Gastrocnemius medialis (tissue), 4 donors: ENCODE results near the gene KCNQ1.

Experiments used
- CTCF ChIP-seq, 5 experiments: fragments of 450-650 bp in 3 of 5; fragments of 200-600 bp in 2 of 5; sonication (generic) in 2 of 5; IDR thresholded peaks in 4 of 5; conservative IDR thresholded peaks in 1 of 5; 1 replicate in 4 of 5; 2 replicates in 1 of 5; pipeline ENCODE4 v1.5.1; 2016 to 2019; ENCODE audit warnings: antibody characterized with exemption in 5 of 5, mild to moderate bottlenecking in 3 of 5, moderate library complexity in 3 of 5
- POLR2A ChIP-seq, 2 donors: fragments of 450-650 bp; IDR thresholded peaks; one replicate each; pipeline ENCODE4 v1.6.1; 2017; ENCODE audit warnings: antibody characterized with exemption in 2 of 2, mild to moderate bottlenecking in 2 of 2, moderate library complexity in 2 of 2

- no peak for TF ChIP-seq CTCF (IDR thresholded peaks at IDR 0.05 in 4 of 5, conservative IDR thresholded peaks at IDR 0.05 in 1 of 5)
- no peak for TF ChIP-seq POLR2A (IDR thresholded peaks at IDR 0.05)
Measured at GRCh38 chr11:2459796-2460531, 15.2 kb downstream of the KCNQ1 start.
